SU-DHL-6 (cell line): Measurements from ENCODE around the gene PTPRN2.

ENCODE experiments used
- H2AFZ ChIP-seq: fragments of 200-600 bp; sonication (generic); 2 replicates; pipeline ENCODE4 v1.6.1; 2014; ENCODE audit warnings: low read depth, mild to moderate bottlenecking, moderate library complexity, mixed read lengths, antibody characterized with exemption, low read length; ENCODE audit not compliant: severe bottlenecking
- H3F3A ChIP-seq: fragments of 200-600 bp; shearing (Covaris generic); 2 replicates; pipeline ENCODE4 v1.6.0; 2016; ENCODE audit warnings: antibody characterized with exemption, mild to moderate bottlenecking; ENCODE audit not compliant: insufficient read depth
- H3K27ac ChIP-seq: fragments of 200-600 bp; sonication (generic); 2 replicates; pipeline ENCODE4 v1.5.1; 2016; ENCODE audit warnings: low read depth, mild to moderate bottlenecking, low read length, moderate library complexity, mixed read lengths
- H3K27me3 ChIP-seq: fragments of 200-600 bp; sonication (generic), shearing (Covaris generic); 2 replicates; pipeline ENCODE4 v1.6.0; 2014; ENCODE audit warnings: mild to moderate bottlenecking, low read length
- H3K36me3 ChIP-seq: fragments of 200-600 bp; sonication (generic); 2 replicates; pipeline ENCODE4 v1.6.1; 2014; ENCODE audit warnings: mild to moderate bottlenecking, low read length, mixed read lengths
- H3K4me2 ChIP-seq: fragments of 300-600, 200-600 bp; shearing (Covaris generic), sonication (generic); 2 replicates; pipeline ENCODE4 v1.6.0; 2014; ENCODE audit warnings: low read length, low read depth, mild to moderate bottlenecking; ENCODE audit not compliant: poor library complexity, severe bottlenecking
- H3K4me3 ChIP-seq: fragments of 200-600 bp; sonication (generic); 2 replicates; pipeline ENCODE4 v1.5.1; 2014; ENCODE audit warnings: antibody characterized with exemption, low read length, mild to moderate bottlenecking, mixed read lengths; ENCODE audit not compliant: insufficient read depth, poor library complexity, severe bottlenecking
- H3K79me2 ChIP-seq: fragments of 200-600 bp; sonication (generic); 2 replicates; pipeline ENCODE4 v1.6.1; 2014; ENCODE audit warnings: mild to moderate bottlenecking, low read length, moderate library complexity; ENCODE audit not compliant: insufficient read depth
- H3K9ac ChIP-seq: fragments of 200-600 bp; sonication (generic); 2 replicates; pipeline ENCODE4 v1.7.0; 2014; ENCODE audit warnings: mild to moderate bottlenecking, low read length
- H3K9me2 ChIP-seq: fragments of 200-600 bp; sonication (generic); replicated peaks from 2 replicates; pipeline ENCODE4 v1.6.1; 2014; ENCODE audit warnings: low read length; ENCODE audit not compliant: insufficient read depth
- H3K9me3 ChIP-seq: fragments of 200-600 bp; sonication (generic); 2 replicates; pipeline ENCODE4 v1.6.1; 2014; ENCODE audit warnings: low read length, mixed read lengths; ENCODE audit not compliant: insufficient read depth
- H4K20me1 ChIP-seq: fragments of 200-600 bp; sonication (generic); 2 replicates; pipeline ENCODE4 v1.6.1; 2014; ENCODE audit warnings: low read depth, mild to moderate bottlenecking, antibody characterized with exemption, low read length, moderate library complexity, mixed read lengths
- CTCF ChIP-seq: fragments of 200-600 bp; sonication (generic); IDR thresholded peaks from one replicate; pipeline ENCODE4 v1.5.1; 2017; ENCODE audit warnings: antibody characterized with exemption, mild to moderate bottlenecking, low read length, moderate library complexity; ENCODE audit not compliant: insufficient read depth, poor library complexity, severe bottlenecking
- EZH2phosphoT487 ChIP-seq: fragments of 200-600 bp; sonication (generic), shearing (Covaris generic); conservative IDR thresholded peaks from 2 replicates; pipeline ENCODE4 v1.6.1; 2018; ENCODE audit warnings: mild to moderate bottlenecking, antibody characterized with exemption, low read length, moderate library complexity, mixed read lengths

The PTPRN2 gene

GRCh38 chr7:157768198-157768597, 819.4 kb downstream of the PTPRN2 start:
- H4K20me1 ChIP-seq = no peaks in the 10 kb centered on the region
- no peak overlapping the region for H3K4me3 ChIP-seq
- H3K4me2 ChIP-seq = no peak overlapping the region
- H3K9me3 ChIP-seq = no peaks in the 10 kb centered on the region
- no peaks in the 10 kb centered on the region for H3F3A ChIP-seq
- no peak for TF ChIP-seq EZH2phosphoT487
- TF ChIP-seq CTCF = no peak
- H3K36me3 ChIP-seq = no peaks in the 10 kb centered on the region
- no peak overlapping the region for H3K27ac ChIP-seq
- no peaks in the 10 kb centered on the region for H3K79me2 ChIP-seq
- H3K9ac ChIP-seq = no peak overlapping the region
- H2AFZ ChIP-seq = no peak overlapping the region
- no peaks in the 10 kb centered on the region for H3K27me3 ChIP-seq
- H3K9me2 ChIP-seq = no peaks in the 10 kb centered on the region

GRCh38 chr7:157767506-157768197, 820.0 kb downstream of the PTPRN2 start:
- TF ChIP-seq CTCF (no peak), EZH2phosphoT487 (no peak)
- Histone ChIP-seq H3K9ac (no peak overlapping the region), H2AFZ (no peak overlapping the region), H3K79me2 (no peaks in the 10 kb centered on the region), H3K4me2 (no peak overlapping the region), H3F3A (no peaks in the 10 kb centered on the region), H3K27me3 (no peaks in the 10 kb centered on the region), H3K27ac (no peak overlapping the region), H3K36me3 (no peaks in the 10 kb centered on the region), H3K4me3 (no peak overlapping the region), H3K9me3 (no peaks in the 10 kb centered on the region), H4K20me1 (no peaks in the 10 kb centered on the region), H3K9me2 (no peaks in the 10 kb centered on the region)

GRCh38 chr7:157766098-157766497, 821.5 kb downstream of the PTPRN2 start:
- TF ChIP-seq CTCF (no peak), EZH2phosphoT487 (no peak)
- Histone ChIP-seq H3K79me2 (no peaks in the 10 kb centered on the region), H3K9me2 (no peaks in the 10 kb centered on the region), H3K9ac (no peak overlapping the region), H3K36me3 (no peaks in the 10 kb centered on the region), H3K4me2 (no peak overlapping the region), H3K9me3 (no peaks in the 10 kb centered on the region), H3K27ac (no peak overlapping the region), H3K27me3 (no peaks in the 10 kb centered on the region), H4K20me1 (no peaks in the 10 kb centered on the region), H3F3A (no peaks in the 10 kb centered on the region), H3K4me3 (no peak overlapping the region), H2AFZ (no peak overlapping the region)
